ENCODE results near the gene IGSF22. TPM values are rescaled to one million over a fixed set of nuclear protein-coding genes. Genes with fewer than 3 reads are reported as not detected.

Gene IGSF22
- total RNA-seq, 5 donors from 2014 or later (not counting 1 experiment from before 2014, with no cell fraction given) = 2.1 to 3.7 (median 2.8) TPM

- CTCF ChIA-PET = interaction anchor here (0.5 to 2.2 kb wide), 6 partner anchors 10 to 1118 kb away, joined by 3 to 8 read pairs (median 3); no protein-coding TSS in a partner anchor
- no peak overlapping the region for H3K27ac Mint-ChIP-seq
These were observed 35.8 kb upstream of the IGSF22 start for GRCh38 chr11:18761741-18762140.

GRCh38 chr11:18761144-18761543 lies 35.2 kb upstream of the IGSF22 start:
- no peak overlapping the region for H3K27ac Mint-ChIP-seq
- no peaks in the 10 kb centered on the region for H3K36me3 Mint-ChIP-seq
- Histone ChIP-seq H3K9me3 (no peaks in the 10 kb centered on the region), H3K36me3 (ENCODE audit: control insufficient read depth in 2 of 2, extremely low read depth in 1 of 2, insufficient read depth in 1 of 2, low read length in 1 of 2) (no peaks in the 10 kb centered on the region), H3K27ac (ENCODE audit: low read length) (no peak overlapping the region), H3K27me3 (replicated peaks in 1 of 2; ENCODE audit: control insufficient read depth in 2 of 2, extremely low read depth in 1 of 2, insufficient read depth in 2 of 2, low read length in 1 of 2) (peaks cover 0 to 9% of the 10 kb centered on the region in 2 experiments), H3K4me1 (ENCODE audit: control insufficient read depth in 1 of 2, extremely low read depth in 1 of 2, insufficient read depth in 2 of 2, low read length in 2 of 2) (no peaks in the 10 kb centered on the region), H3K4me3 (ENCODE audit: control insufficient read depth in 1 of 2, extremely low read depth in 1 of 2, low read length in 1 of 2) (no peak overlapping the region)
- DNase-seq (no peak), ATAC-seq (replicated peaks in 1 of 4) (no peak)
- no peaks in the 10 kb centered on the region for H3K9me3 Mint-ChIP-seq
- H3K4me3 Mint-ChIP-seq = no peak overlapping the region
- CTCF ChIA-PET = interaction anchor here in 1 of 2 donors (0.9 kb wide), 1 partner anchor 221 kb away, joined by 3 read pairs; no protein-coding TSS in a partner anchor
- no CpG with 5 or more reads among the region's 3 CpGs for WGBS (ENCODE audit: insufficient coverage)
- POLR2A ChIA-PET = no interaction called here
- H3K27me3 Mint-ChIP-seq = peaks cover 9 to 10% of the 10 kb centered on the region in 2 donors
- peaks cover 0 to 7% (median 5%) of the 10 kb centered on the region in 3 donors for H3K4me1 Mint-ChIP-seq

More at GRCh38 chr11:18761741-18762140, 35.8 kb upstream of the IGSF22 start:
- Histone ChIP-seq H3K27me3 (replicated peaks in 1 of 2; ENCODE audit: control insufficient read depth in 2 of 2, extremely low read depth in 1 of 2, insufficient read depth in 2 of 2, low read length in 1 of 2) (peaks cover 0 to 9% of the 10 kb centered on the region in 2 experiments), H3K4me1 (ENCODE audit: control insufficient read depth in 1 of 2, extremely low read depth in 1 of 2, insufficient read depth in 2 of 2, low read length in 2 of 2) (no peaks in the 10 kb centered on the region), H3K9me3 (no peaks in the 10 kb centered on the region), H3K4me3 (ENCODE audit: control insufficient read depth in 1 of 2, extremely low read depth in 1 of 2, low read length in 1 of 2) (no peak overlapping the region), H3K27ac (ENCODE audit: low read length) (no peak overlapping the region), H3K36me3 (ENCODE audit: control insufficient read depth in 2 of 2, extremely low read depth in 1 of 2, insufficient read depth in 1 of 2, low read length in 1 of 2) (no peaks in the 10 kb centered on the region)
- DNase-seq (no peak), ATAC-seq (replicated peaks in 1 of 4) (no peak)
- Mint-ChIP-seq H3K4me3 (no peak overlapping the region), H3K27me3 (peaks cover 9 to 10% of the 10 kb centered on the region in 2 donors), H3K36me3 (no peaks in the 10 kb centered on the region), H3K4me1 (peaks cover 0 to 7% (median 5%) of the 10 kb centered on the region in 3 donors), H3K9me3 (no peaks in the 10 kb centered on the region)
- POLR2A ChIA-PET = no interaction called here
- 87% methylated on average over 11 of the region's 11 CpGs for WGBS (ENCODE audit: insufficient coverage)

- H3K36me3 ChIP-seq (ENCODE audit: control insufficient read depth in 2 of 2, extremely low read depth in 1 of 2, insufficient read depth in 1 of 2, low read length in 1 of 2) = no peaks in the 10 kb centered on the region
- ChIA-PET POLR2A (no interaction called here), CTCF (interaction anchor here (0.6 to 1.9 kb wide), 8 partner anchors 14 to 1597 kb away, joined by 3 to 9 read pairs (median 4); no protein-coding TSS in a partner anchor)
- H3K4me3 Mint-ChIP-seq = no peak overlapping the region
- no peak overlapping the region for H3K27ac Mint-ChIP-seq
- H3K9me3 Mint-ChIP-seq = no peaks in the 10 kb centered on the region
- no peak for ATAC-seq (replicated peaks in 1 of 4)
- no peaks in the 10 kb centered on the region for H3K4me1 ChIP-seq (ENCODE audit: control insufficient read depth in 1 of 2, extremely low read depth in 1 of 2, insufficient read depth in 2 of 2, low read length in 2 of 2)
- no peaks in the 10 kb centered on the region for H3K9me3 ChIP-seq
- no peaks in the 10 kb centered on the region for H3K36me3 Mint-ChIP-seq
- no peaks in the 10 kb centered on the region for H3K27me3 ChIP-seq (replicated peaks in 1 of 2; ENCODE audit: control insufficient read depth in 2 of 2, extremely low read depth in 1 of 2, insufficient read depth in 2 of 2, low read length in 1 of 2)
- H3K4me3 ChIP-seq (ENCODE audit: control insufficient read depth in 1 of 2, extremely low read depth in 1 of 2, low read length in 1 of 2) = no peak overlapping the region
- H3K4me1 Mint-ChIP-seq = no peaks in the 10 kb centered on the region
- H3K27ac ChIP-seq (ENCODE audit: low read length) = no peak overlapping the region
- 80% methylated on average over 1 of the region's 3 CpGs for WGBS (ENCODE audit: insufficient coverage)
- H3K27me3 Mint-ChIP-seq = peaks cover 4 to 6% of the 10 kb centered on the region in 2 donors
- no peak for DNase-seq
These were observed 31.8 kb upstream of the IGSF22 start for GRCh38 chr11:18757811-18758210.

- no peaks in the 10 kb centered on the region for H3K4me1 Mint-ChIP-seq
- Histone ChIP-seq H3K36me3 (ENCODE audit: control insufficient read depth in 2 of 2, extremely low read depth in 1 of 2, insufficient read depth in 1 of 2, low read length in 1 of 2) (no peaks in the 10 kb centered on the region), H3K9me3 (no peaks in the 10 kb centered on the region), H3K27ac (ENCODE audit: low read length) (no peak overlapping the region), H3K4me1 (ENCODE audit: control insufficient read depth in 1 of 2, extremely low read depth in 1 of 2, insufficient read depth in 2 of 2, low read length in 2 of 2) (no peaks in the 10 kb centered on the region), H3K27me3 (replicated peaks in 1 of 2; ENCODE audit: control insufficient read depth in 2 of 2, extremely low read depth in 1 of 2, insufficient read depth in 2 of 2, low read length in 1 of 2) (no peaks in the 10 kb centered on the region), H3K4me3 (ENCODE audit: control insufficient read depth in 1 of 2, extremely low read depth in 1 of 2, low read length in 1 of 2) (no peak overlapping the region)
- CTCF ChIA-PET = interaction anchor here in 1 of 2 donors (1.2 to 1.9 kb wide), 2 partner anchors 35 to 217 kb away, joined by 4 to 6 read pairs; no protein-coding TSS in a partner anchor
- no peak overlapping the region for H3K4me3 Mint-ChIP-seq
- POLR2A ChIA-PET = interaction anchor here in 1 of 2 donors (0.6 kb wide), 1 partner anchor 124 kb away, joined by 6 read pairs; no protein-coding TSS in a partner anchor
- no peaks in the 10 kb centered on the region for H3K36me3 Mint-ChIP-seq
- no peak overlapping the region for H3K27ac Mint-ChIP-seq
- H3K27me3 Mint-ChIP-seq = peaks cover 6 to 7% of the 10 kb centered on the region in 2 donors
- H3K9me3 Mint-ChIP-seq = no peaks in the 10 kb centered on the region
- DNase-seq = no peak
- WGBS (ENCODE audit: insufficient coverage) = no CpG with 5 or more reads among the region's 2 CpGs
- no peak for ATAC-seq (replicated peaks in 1 of 4)
These were observed 30.9 kb upstream of the IGSF22 start for GRCh38 chr11:18756889-18757288.

GRCh38 chr11:18754308-18754707 lies 28.3 kb upstream of the IGSF22 start:
- H3K36me3 Mint-ChIP-seq = no peaks in the 10 kb centered on the region
- no peaks in the 10 kb centered on the region for H3K9me3 Mint-ChIP-seq
- Histone ChIP-seq H3K4me3 (ENCODE audit: control insufficient read depth in 1 of 2, extremely low read depth in 1 of 2, low read length in 1 of 2) (no peak overlapping the region), H3K36me3 (ENCODE audit: control insufficient read depth in 2 of 2, extremely low read depth in 1 of 2, insufficient read depth in 1 of 2, low read length in 1 of 2) (no peaks in the 10 kb centered on the region), H3K27me3 (replicated peaks in 1 of 2; ENCODE audit: control insufficient read depth in 2 of 2, extremely low read depth in 1 of 2, insufficient read depth in 2 of 2, low read length in 1 of 2) (peaks cover 0 to 14% of the 10 kb centered on the region in 2 experiments), H3K9me3 (no peaks in the 10 kb centered on the region), H3K4me1 (ENCODE audit: control insufficient read depth in 1 of 2, extremely low read depth in 1 of 2, insufficient read depth in 2 of 2, low read length in 2 of 2) (no peaks in the 10 kb centered on the region), H3K27ac (ENCODE audit: low read length) (no peak overlapping the region)
- H3K4me1 Mint-ChIP-seq = no peaks in the 10 kb centered on the region
- CTCF ChIA-PET = no interaction called here
- POLR2A ChIA-PET = no interaction called here
- H3K27ac Mint-ChIP-seq = no peak overlapping the region
- no peak overlapping the region for H3K4me3 Mint-ChIP-seq
- H3K27me3 Mint-ChIP-seq = peaks cover 10 to 14% of the 10 kb centered on the region in 2 donors
- no peak for ATAC-seq (replicated peaks in 1 of 4)
- no peak for DNase-seq
- WGBS (ENCODE audit: insufficient coverage) = 100% methylated on average over 1 of the region's 5 CpGs

- no peaks in the 10 kb centered on the region for H3K9me3 ChIP-seq
- peaks cover 0 to 15% of the 10 kb centered on the region in 2 experiments for H3K27me3 ChIP-seq (replicated peaks in 1 of 2; ENCODE audit: control insufficient read depth in 2 of 2, extremely low read depth in 1 of 2, insufficient read depth in 2 of 2, low read length in 1 of 2)
- ChIA-PET POLR2A (no interaction called here), CTCF (no interaction called here)
- no peaks in the 10 kb centered on the region for H3K4me1 ChIP-seq (ENCODE audit: control insufficient read depth in 1 of 2, extremely low read depth in 1 of 2, insufficient read depth in 2 of 2, low read length in 2 of 2)
- H3K36me3 Mint-ChIP-seq = no peaks in the 10 kb centered on the region
- DNase-seq = no peak
- peaks cover 4 to 14% of the 10 kb centered on the region in 2 donors for H3K27me3 Mint-ChIP-seq
- H3K4me3 ChIP-seq (ENCODE audit: control insufficient read depth in 1 of 2, extremely low read depth in 1 of 2, low read length in 1 of 2) = no peak overlapping the region
- no peaks in the 10 kb centered on the region for H3K36me3 ChIP-seq (ENCODE audit: control insufficient read depth in 2 of 2, extremely low read depth in 1 of 2, insufficient read depth in 1 of 2, low read length in 1 of 2)
- no peak for ATAC-seq (replicated peaks in 1 of 4)
- no peak overlapping the region for H3K27ac Mint-ChIP-seq
- no peaks in the 10 kb centered on the region for H3K9me3 Mint-ChIP-seq
- H3K4me1 Mint-ChIP-seq = no peaks in the 10 kb centered on the region
- no peak overlapping the region for H3K27ac ChIP-seq (ENCODE audit: low read length)
- H3K4me3 Mint-ChIP-seq = no peak overlapping the region
- WGBS (ENCODE audit: insufficient coverage) = 71% methylated on average over 2 of the region's 3 CpGs
These were observed 26.5 kb upstream of the IGSF22 start for GRCh38 chr11:18752502-18752901.
